OCI-LY3 (cell line): ENCODE results near the gene UBAC1.

Source experiments
- H2AFZ ChIP-seq: fragments of 200-600, 300-600 bp; shearing (Covaris generic); 2 replicates; pipeline ENCODE4 v1.6.0; 2014; ENCODE audit warnings: antibody characterized with exemption, low read depth, low read length
- H3K27ac ChIP-seq: fragments of 200-600, 300-600 bp; sonication (generic); 2 replicates; pipeline ENCODE4 v1.5.1; 2014; ENCODE audit warnings: mild to moderate bottlenecking, low read length, moderate library complexity, mixed read lengths
- H3K27me3 ChIP-seq: fragments of 200-600, 300-600 bp; sonication (generic); 2 replicates; pipeline ENCODE4 v1.6.1; 2014; ENCODE audit warnings: low read depth, low read length, mixed read lengths
- H3K36me3 ChIP-seq: fragments of 200-600, 300-600 bp; sonication (generic); replicated peaks from 2 replicates; pipeline ENCODE3; 2014; ENCODE audit warnings: low read depth, low read length, mixed read lengths
- H3K4me1 ChIP-seq: fragments of 300-600, 200-600 bp; sonication (generic); 2 replicates; pipeline ENCODE4 v1.6.1; 2014; ENCODE audit warnings: low read length, mixed read lengths
- H3K4me2 ChIP-seq: fragments of 200-600, 300-600 bp; sonication (generic); 2 replicates; pipeline ENCODE4 v1.6.1; 2014; ENCODE audit warnings: low read length, mixed read lengths
- H3K4me3 ChIP-seq: fragments of 300-600, 200-600 bp; sonication (generic); 2 replicates; pipeline ENCODE4 v1.5.1; 2014; ENCODE audit warnings: antibody characterized with exemption, mild to moderate bottlenecking, low read length, moderate library complexity
- H3K79me2 ChIP-seq: fragments of 300-600, 200-600 bp; shearing (Covaris generic); 2 replicates; pipeline ENCODE4 v1.6.1; 2014; ENCODE audit warnings: mild to moderate bottlenecking, low read length, mixed read lengths
- H3K9ac ChIP-seq: fragments of 300-600, 200-600 bp; shearing (Covaris generic); 2 replicates; pipeline ENCODE4 v1.6.0; 2014; ENCODE audit warnings: mild to moderate bottlenecking, low read length, moderate library complexity
- H3K9me3 ChIP-seq: fragments of 200-600, 300-600 bp; shearing (Covaris generic); 2 replicates; pipeline ENCODE4 v1.6.1; 2014; ENCODE audit warnings: low read length, mixed read lengths; ENCODE audit not compliant: insufficient read depth
- H4K20me1 ChIP-seq: fragments of 200-600, 300-600 bp; sonication (generic); 2 replicates; pipeline ENCODE4 v1.6.1; 2016; ENCODE audit warnings: low read length, mixed read lengths; ENCODE audit not compliant: insufficient read depth
- CTCF ChIP-seq: fragments of 200-600, 300-600 bp; sonication (generic); IDR thresholded peaks from 2 replicates; pipeline ENCODE4 v1.5.1; 2014; ENCODE audit warnings: antibody characterized with exemption, low read length, low read depth
- EZH2phosphoT487 ChIP-seq: fragments of 200-600 bp; shearing (Covaris generic); IDR thresholded peaks from 2 replicates; pipeline ENCODE4 v1.6.1; 2018; ENCODE audit warnings: antibody characterized with exemption, mixed run types, low read depth

UBAC1 gene

DNA sequence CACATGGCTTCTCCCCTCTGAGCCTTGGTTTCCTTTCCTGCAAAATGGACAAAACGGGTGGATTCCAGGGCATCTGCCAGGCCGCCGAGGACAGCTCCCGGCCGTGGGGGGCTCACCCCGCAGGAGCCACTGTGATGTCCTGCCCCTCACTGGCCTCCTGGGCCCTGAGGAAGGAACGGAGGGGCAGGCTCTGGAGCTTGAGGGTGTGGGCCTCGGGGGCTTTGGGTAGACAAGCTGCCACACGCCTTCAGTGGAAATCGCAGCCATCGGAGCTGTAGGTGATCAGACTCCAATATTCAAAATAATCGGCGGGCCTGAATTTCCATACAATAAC, 32.2 kb upstream of the UBAC1 start:
- Histone ChIP-seq H2AFZ (no peak overlapping the region), H3K9ac (no peak overlapping the region), H3K36me3 (no peaks in the 10 kb centered on the region), H3K4me2 (no peak overlapping the region), H3K27me3 (no peaks in the 10 kb centered on the region), H3K27ac (no peak overlapping the region), H4K20me1 (no peaks in the 10 kb centered on the region), H3K9me3 (no peaks in the 10 kb centered on the region), H3K79me2 (no peaks in the 10 kb centered on the region), H3K4me3 (no peak overlapping the region), H3K4me1 (no peaks in the 10 kb centered on the region)
- TF ChIP-seq EZH2phosphoT487 (no peak), CTCF (no peak)

DNA sequence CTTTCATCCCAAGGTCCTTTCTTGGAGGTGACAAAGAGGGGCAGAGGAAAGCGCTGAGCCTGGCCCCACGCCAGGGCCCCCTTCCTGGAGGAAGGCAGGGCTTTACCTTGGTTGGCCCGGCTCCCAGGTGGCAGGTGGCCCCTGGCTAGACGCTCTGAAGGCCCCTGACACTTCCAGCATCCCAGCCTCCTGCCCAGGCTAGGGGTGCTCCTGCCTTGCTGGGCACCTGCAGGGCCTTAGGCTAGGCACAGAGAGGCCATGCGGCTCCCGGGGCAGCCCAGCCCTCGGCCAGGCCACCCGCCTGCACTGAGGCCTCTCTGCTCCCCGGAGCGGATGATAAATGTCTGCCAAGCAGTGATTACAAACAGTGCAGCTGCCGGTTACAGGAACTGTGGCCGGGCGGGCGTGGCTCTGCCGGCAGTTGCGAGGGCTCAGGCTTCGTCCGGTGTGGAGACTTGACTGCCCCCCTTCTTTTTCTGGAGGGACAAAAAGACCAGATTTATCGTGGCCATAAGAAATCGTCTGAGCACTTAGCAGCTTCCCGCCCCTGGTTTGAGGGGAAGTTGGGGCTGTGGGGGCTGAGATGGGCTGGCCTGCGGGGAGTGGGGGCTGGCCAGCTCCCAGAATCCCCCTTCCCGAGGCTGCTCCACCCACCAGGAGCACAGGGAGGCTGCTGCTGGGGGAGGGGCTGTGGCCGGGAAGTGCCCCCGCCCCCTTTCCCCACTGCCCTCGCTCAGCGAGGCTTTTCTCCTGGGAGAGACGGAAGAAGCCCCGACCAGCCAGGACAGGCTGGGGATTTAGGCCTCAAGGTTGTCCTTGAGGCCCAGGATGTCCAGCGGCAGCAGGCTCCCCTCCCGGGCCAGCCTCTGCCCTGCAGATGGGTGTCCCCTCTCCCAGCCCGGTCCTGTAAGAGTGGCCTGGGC, 31.6 kb upstream of the UBAC1 start:
- H3K79me2 ChIP-seq, result no peaks in the 10 kb centered on the region
- H3K4me3 ChIP-seq, result peak overlapping the region; percentile 17
- H3K4me2 ChIP-seq, result peak overlapping the region; percentile 30
- no peak overlapping the region for H3K9ac ChIP-seq
- no peak for TF ChIP-seq CTCF
- TF ChIP-seq EZH2phosphoT487, result no peak
- no peaks in the 10 kb centered on the region for H3K36me3 ChIP-seq
- H3K27me3 ChIP-seq, result no peaks in the 10 kb centered on the region
- no peaks in the 10 kb centered on the region for H4K20me1 ChIP-seq
- H3K4me1 ChIP-seq, result no peaks in the 10 kb centered on the region
- no peaks in the 10 kb centered on the region for H3K9me3 ChIP-seq
- H2AFZ ChIP-seq, result 0 out of 2 replicates have a peak overlapping the region, but pooled peaks have one; percentile 1
- H3K27ac ChIP-seq, result no peak overlapping the region

- no peak for TF ChIP-seq EZH2phosphoT487
- no peak for TF ChIP-seq CTCF
- H3K4me2 ChIP-seq, result no peak overlapping the region
- H4K20me1 ChIP-seq, result no peaks in the 10 kb centered on the region
- H3K27me3 ChIP-seq, result no peaks in the 10 kb centered on the region
- H3K79me2 ChIP-seq, result no peaks in the 10 kb centered on the region
- no peak overlapping the region for H3K27ac ChIP-seq
- no peaks in the 10 kb centered on the region for H3K9me3 ChIP-seq
- no peak overlapping the region for H3K9ac ChIP-seq
- no peaks in the 10 kb centered on the region for H3K4me1 ChIP-seq
- no peaks in the 10 kb centered on the region for H3K36me3 ChIP-seq
- no peak overlapping the region for H3K4me3 ChIP-seq
- no peak overlapping the region for H2AFZ ChIP-seq
These were observed 30.6 kb upstream of the UBAC1 start for GRCh38 chr9:135991771-135992170.

GRCh38 chr9:135990468-135991429, 29.6 kb upstream of the UBAC1 start:
- Histone ChIP-seq H3K9ac (no peak overlapping the region), H3K27ac (no peak overlapping the region), H3K79me2 (no peaks in the 10 kb centered on the region), H3K9me3 (no peaks in the 10 kb centered on the region), H4K20me1 (no peaks in the 10 kb centered on the region), H3K27me3 (no peaks in the 10 kb centered on the region), H3K4me3 (no peak overlapping the region), H3K4me1 (no peaks in the 10 kb centered on the region), H3K4me2 (no peak overlapping the region), H2AFZ (no peak overlapping the region), H3K36me3 (no peaks in the 10 kb centered on the region)
- no peak for TF ChIP-seq EZH2phosphoT487
- no peak for TF ChIP-seq CTCF
